Measurements from ENCODE around the gene GASK1A. TPM values are rescaled to one million over a fixed set of nuclear protein-coding genes. Genes with fewer than 3 reads are reported as not detected.

Gene GASK1A
- total RNA-seq, 6 experiments from 2014 or later: 5.5 to 17.5 (median 10.5) TPM

- Histone ChIP-seq H3K36me3 (no peaks in the 10 kb centered on the region), H3K27ac (no peak overlapping the region), H3K4me3 (no peak overlapping the region), H3K9me3 (no peaks in the 10 kb centered on the region), H3K4me1 (peaks cover 0 to 32% (median 17%) of the 10 kb centered on the region in 4 donors), H3K27me3 (no peaks in the 10 kb centered on the region)
- WGBS (ENCODE audit: insufficient coverage, low coverage, low lambda C conversion rate, missing lambda C conversion rate): 90% methylated on average over 4 of the region's 4 CpGs
- intact Hi-C loops (cut with DNase I): no loop called here
- TF ChIP-seq, protein P1, sequence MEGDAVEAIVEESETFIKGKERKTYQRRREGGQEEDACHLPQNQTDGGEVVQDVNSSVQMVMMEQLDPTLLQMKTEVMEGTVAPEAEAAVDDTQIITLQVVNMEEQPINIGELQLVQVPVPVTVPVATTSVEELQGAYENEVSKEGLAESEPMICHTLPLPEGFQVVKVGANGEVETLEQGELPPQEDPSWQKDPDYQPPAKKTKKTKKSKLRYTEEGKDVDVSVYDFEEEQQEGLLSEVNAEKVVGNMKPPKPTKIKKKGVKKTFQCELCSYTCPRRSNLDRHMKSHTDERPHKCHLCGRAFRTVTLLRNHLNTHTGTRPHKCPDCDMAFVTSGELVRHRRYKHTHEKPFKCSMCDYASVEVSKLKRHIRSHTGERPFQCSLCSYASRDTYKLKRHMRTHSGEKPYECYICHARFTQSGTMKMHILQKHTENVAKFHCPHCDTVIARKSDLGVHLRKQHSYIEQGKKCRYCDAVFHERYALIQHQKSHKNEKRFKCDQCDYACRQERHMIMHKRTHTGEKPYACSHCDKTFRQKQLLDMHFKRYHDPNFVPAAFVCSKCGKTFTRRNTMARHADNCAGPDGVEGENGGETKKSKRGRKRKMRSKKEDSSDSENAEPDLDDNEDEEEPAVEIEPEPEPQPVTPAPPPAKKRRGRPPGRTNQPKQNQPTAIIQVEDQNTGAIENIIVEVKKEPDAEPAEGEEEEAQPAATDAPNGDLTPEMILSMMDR (IDR thresholded peaks at IDR 0.05): no peak
- TF ChIP-seq POLR2A (IDR thresholded peaks at IDR 0.05): no peak
- ATAC-seq (no peak), DNase-seq (no peak)
Measured at GRCh38 chr3:43004282-43004681, 25.2 kb downstream of the GASK1A start.

DNA sequence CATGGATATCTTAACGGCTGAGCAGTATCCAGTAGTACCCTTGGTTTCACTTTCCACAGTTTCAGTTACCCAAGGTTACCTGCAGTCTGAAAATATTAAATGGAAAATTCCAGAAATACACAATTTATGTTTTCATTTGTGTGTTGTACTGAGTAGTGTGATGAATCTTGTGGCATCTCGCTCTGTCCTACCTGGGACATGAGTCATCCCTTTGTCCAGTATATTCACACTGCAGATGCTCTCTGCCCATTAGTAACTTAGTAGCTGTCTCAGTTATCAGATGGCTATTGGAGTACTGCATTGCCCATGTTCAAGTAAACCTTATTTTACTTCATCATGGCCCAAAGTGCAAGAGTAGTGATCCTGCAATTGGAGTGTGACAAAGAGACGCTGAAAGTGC, 26.1 kb downstream of the GASK1A start:
- Histone ChIP-seq H3K27me3 (no peaks in the 10 kb centered on the region), H3K9me3 (no peaks in the 10 kb centered on the region), H3K4me3 (no peak overlapping the region), H3K4me1 (peaks cover 0 to 22% (median 12%) of the 10 kb centered on the region in 4 donors), H3K27ac (no peak overlapping the region), H3K36me3 (no peaks in the 10 kb centered on the region)
- intact Hi-C loops (cut with DNase I): no loop called here
- TF ChIP-seq, protein P1 (IDR thresholded peaks at IDR 0.05): no peak
- TF ChIP-seq POLR2A (IDR thresholded peaks at IDR 0.05): no peak
- WGBS (ENCODE audit: insufficient coverage, low coverage, low lambda C conversion rate, missing lambda C conversion rate): 86% methylated on average over 3 of the region's 3 CpGs
- DNase-seq (no peak), ATAC-seq (no peak)

GRCh38 chr3:43005981-43006380, 26.9 kb downstream of the GASK1A start:
- TF ChIP-seq, protein P1 (IDR thresholded peaks at IDR 0.05): no peak
- TF ChIP-seq POLR2A (IDR thresholded peaks at IDR 0.05): no peak
- Histone ChIP-seq H3K27me3 (no peaks in the 10 kb centered on the region), H3K36me3 (no peaks in the 10 kb centered on the region), H3K4me3 (no peak overlapping the region), H3K9me3 (no peaks in the 10 kb centered on the region), H3K4me1 (peaks cover 0 to 15% (median 9%) of the 10 kb centered on the region in 4 donors), H3K27ac (no peak overlapping the region)
- DNase-seq (no peak), ATAC-seq (no peak)
- WGBS (ENCODE audit: insufficient coverage, low coverage, low lambda C conversion rate, missing lambda C conversion rate): 40% methylated on average over 4 of the region's 4 CpGs
- intact Hi-C loops (cut with DNase I): no loop called here

GRCh38 chr3:43006825-43007224, 27.7 kb downstream of the GASK1A start:
- intact Hi-C loops (cut with DNase I): no loop called here
- Histone ChIP-seq H3K4me3 (no peak overlapping the region), H3K27me3 (no peaks in the 10 kb centered on the region), H3K27ac (no peak overlapping the region), H3K4me1 (peaks cover 0 to 6% (median 4%) of the 10 kb centered on the region in 4 donors), H3K9me3 (no peaks in the 10 kb centered on the region), H3K36me3 (no peaks in the 10 kb centered on the region)
- ATAC-seq (no peak), DNase-seq (no peak)
- 100% methylated on average over 2 of the region's 2 CpGs for WGBS (ENCODE audit: insufficient coverage, low coverage, low lambda C conversion rate, missing lambda C conversion rate)
- TF ChIP-seq POLR2A (IDR thresholded peaks at IDR 0.05): no peak
- TF ChIP-seq, protein P1 (IDR thresholded peaks at IDR 0.05): no peak

DNA sequence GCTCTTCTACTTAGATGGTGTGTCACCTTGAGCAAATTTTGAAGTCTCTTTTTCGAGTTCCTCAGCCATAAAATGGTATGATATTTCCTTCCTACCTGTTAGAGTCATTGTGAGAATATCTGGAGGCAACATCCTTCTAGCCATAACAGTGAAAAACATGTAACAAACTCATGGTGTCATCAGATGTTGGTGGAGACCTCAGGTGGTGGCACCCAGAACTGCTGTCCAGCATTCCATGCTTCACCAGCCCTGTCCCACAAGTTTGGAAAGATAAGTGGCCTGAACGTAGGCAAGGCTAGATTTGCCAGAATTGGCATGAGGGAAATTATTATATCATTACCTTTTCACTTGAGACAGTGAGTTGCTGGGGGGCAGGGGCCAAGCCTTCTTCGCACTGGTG, 30.4 kb downstream of the GASK1A start:
- ATAC-seq: peak; percentile 36 to 60 (median 44)
- Histone ChIP-seq H3K4me1 (no peaks in the 10 kb centered on the region), H3K27me3 (no peaks in the 10 kb centered on the region), H3K36me3 (no peaks in the 10 kb centered on the region), H3K27ac (no peak overlapping the region), H3K9me3 (no peaks in the 10 kb centered on the region), H3K4me3 (no peak overlapping the region)
- intact Hi-C loops (cut with DNase I): no loop called here
- no peak for TF ChIP-seq POLR2A (IDR thresholded peaks at IDR 0.05)
- TF ChIP-seq, protein P1 (IDR thresholded peaks at IDR 0.05): peak; percentile 12 to 35 (median 26)
- 63% methylated on average over 1 of the region's 3 CpGs for WGBS (ENCODE audit: insufficient coverage, low coverage, low lambda C conversion rate, missing lambda C conversion rate)
- DNase-seq: no peak
